ENCODE data around the gene GTF3C2. TPM values are rescaled to one million over a fixed set of nuclear protein-coding genes. Genes with fewer than 3 reads are reported as not detected.

The GTF3C2 gene
- total and polyA plus RNA-seq, 10 of the 15 experiments (the other 5 are each of a cell fraction or from before 2014, with no cell fraction given): 45.9 to 105 (median 80.3) TPM

- TF ChIP-seq NFYB (IDR thresholded peaks at IDR 0.05; ENCODE audit: insufficient read depth, low read depth, low read length): peak; percentile 50; the same call in 1 of the 2 replicates
- TF ChIP-seq, protein P1, sequence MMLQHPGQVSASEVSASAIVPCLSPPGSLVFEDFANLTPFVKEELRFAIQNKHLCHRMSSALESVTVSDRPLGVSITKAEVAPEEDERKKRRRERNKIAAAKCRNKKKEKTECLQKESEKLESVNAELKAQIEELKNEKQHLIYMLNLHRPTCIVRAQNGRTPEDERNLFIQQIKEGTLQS (IDR thresholded peaks at IDR 0.05; ENCODE audit: borderline replicate concordance, extremely low read depth, low read depth, low read length): no peak
Observed at GRCh38 chr2:27356056-27356381, 545 bp downstream of the GTF3C2 start (continued).

DNA sequence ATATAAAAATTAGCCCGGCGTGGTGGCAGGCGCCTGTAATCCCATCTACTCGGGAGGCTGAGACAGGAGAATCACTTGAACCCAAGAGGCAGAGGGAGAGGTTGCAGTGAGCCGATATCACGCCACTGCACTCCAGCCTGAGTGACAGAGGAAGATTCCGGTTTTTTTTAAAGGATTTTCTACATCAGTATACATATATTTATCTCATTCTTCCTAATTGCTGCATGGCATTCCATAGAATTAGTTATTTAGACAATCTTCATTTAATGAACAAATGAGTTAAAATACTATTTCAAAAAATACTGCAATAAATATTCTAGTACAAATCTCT lies 2.0 kb downstream of the GTF3C2 start:
- no TSS peak for BruUV-seq (replicated peaks)
- H3K36me3 ChIP-seq (ENCODE audit: control insufficient read depth in 2 of 2, insufficient read depth in 2 of 2, low read length in 1 of 2): no peaks in the 10 kb centered on the region; a peak in 1 of 4 replicates
- CTCF ChIA-PET: interaction anchor here (0.6 to 3.3 kb wide), 7 partner anchors 8 to 329 kb away, joined by 3 to 7 read pairs (median 5); no protein-coding TSS in a partner anchor
- ATAC-seq: no peak
- no peaks in the 10 kb centered on the region for H3K9me3 ChIP-seq (replicated peaks; ENCODE audit: control insufficient read depth, insufficient read depth, low read length)
- no peaks in the 10 kb centered on the region for H3K27me3 ChIP-seq (replicated peaks in 1 of 2; ENCODE audit: control insufficient read depth in 2 of 2, insufficient read depth in 2 of 2, low read length in 1 of 2)
- no peak for FAIRE-seq
- SMC1A ChIA-PET (ENCODE audit: uncharacterized antibody, unreplicated experiment): interaction anchor here (0.9 to 2.6 kb wide), 3 partner anchors 11 to 17 kb away, joined by 3 to 9 read pairs (median 3); partner anchors contain the start of gene EIF2B4
- WGBS (ENCODE audit: insufficient coverage, insufficient replicate concordance, low lambda C conversion rate, missing lambda C conversion rate): 98% methylated on average over 7 of the region's 7 CpGs
- POLR2A ChIA-PET: interaction anchor here (0.8 to 1.3 kb wide), 4 partner anchors 10 to 17 kb away, joined by 3 to 4 read pairs (median 4); partner anchors contain the start of genes EIF2B4 and SNX17
- no peak overlapping the region for H3K9ac ChIP-seq (ENCODE audit: control insufficient read depth, insufficient read depth, low read length)
- in situ Hi-C loops (cut with MboI) (no loop called here), intact Hi-C loops (cut with micrococcal nuclease; ENCODE audit: unreplicated experiment) (loop anchor here (10.0 kb wide), 1 partner anchor 140 kb away; the partner anchor contains the start of genes ATRAID, CAD and SLC5A6)
- H2AFZ ChIP-seq (ENCODE audit: control insufficient read depth, low read depth, low read length): no peak overlapping the region
- TF ChIP-seq BCLAF1 (IDR thresholded peaks at IDR 0.05): no peak
- TF ChIP-seq NR2C1 (IDR thresholded peaks at IDR 0.05): no peak
- TF ChIP-seq PAX5 (IDR thresholded peaks at IDR 0.05; ENCODE audit: borderline replicate concordance, low read depth, low read length): no peak
- TF ChIP-seq SIX5 (IDR thresholded peaks at IDR 0.05; ENCODE audit: low read depth, low read length, severe bottlenecking): no peak
- TF ChIP-seq RBBP5 (conservative IDR thresholded peaks at IDR 0.05): no peak
- no peak overlapping the region for H3K4me3 ChIP-seq
- no peaks in the 10 kb centered on the region for H4K20me1 ChIP-seq (ENCODE audit: control insufficient read depth, insufficient read depth)
- H3K27ac ChIP-seq (ENCODE audit: control insufficient read depth, insufficient read depth): no peak overlapping the region
- H3K4me1 ChIP-seq (ENCODE audit: control insufficient read depth, insufficient read depth, low read length): no peaks in the 10 kb centered on the region; the same call in 1 of the 2 replicates
- DNase-seq (ENCODE audit: low read depth, low spot score): no peak
- H3K79me2 ChIP-seq (ENCODE audit: control insufficient read depth, insufficient read depth, low read length): peaks cover 72% of the 10 kb centered on the region
- H3K4me2 ChIP-seq (ENCODE audit: control insufficient read depth, insufficient read depth): peak overlapping the region; percentile 34; the same call in 1 of the 2 replicates
- RAD21 ChIA-PET (ENCODE audit: unreplicated experiment): interaction anchor here (0.7 kb wide), 2 partner anchors 74 to 76 kb away, joined by 3 to 4 read pairs; partner anchors contain the start of gene NRBP1

Data from GM12878 (cell line).